A549 (cell line): ENCODE measurements around the gene ZNF483. TPM values are rescaled to one million over a fixed set of nuclear protein-coding genes. Genes with fewer than 3 reads are reported as not detected.

Experiments used
- ATAC-seq, 2 experiments: fragments of 200-7000 bp in 1 of 2; fragments of >200 bp in 1 of 2; cut with Nextera tagmentation in 1 of 2; cut with Tn5 transposase in 1 of 2; 3 replicates each; pipeline versions ENCODE4 v1.8.0 to v1.9.1; 2018 to 2020; ENCODE audit warnings: mild to moderate bottlenecking in 1 of 2, moderate library complexity in 1 of 2
- CTCF ChIA-PET: fragments of 300-600 bp; sonication (Branson Sonifier 250); formaldehyde crosslinking; extraction: SDS; loops from one replicate; lab custom pipeline; 2021; ENCODE audit warnings: antibody characterized with exemption, inconsistent platforms; lab: Yijun Ruan, JAX
- POLR2A ChIA-PET: fragments of 350-600 bp; formaldehyde crosslinking; extraction: SDS; loops from one replicate; lab custom pipeline; 2021; ENCODE audit warnings: antibody characterized with exemption, inconsistent platforms; lab: Yijun Ruan, JAX
- DNase-seq, 2 experiments: peaks; one replicate each; pipeline versions ENCODE4 v3.0.0 to v3.0.0-alpha.2; 2011 to 2016; ENCODE audit warnings: low read depth in 1 of 2, low spot score in 1 of 2
- FAIRE-seq: peaks from 2 replicates; lab custom pipeline; 2011; peaks lifted over from hg19 to GRCh38; lab: Jason Lieb, UNC
- H3K27ac ChIP-seq, 2 experiments: fragments of >200 bp; sonication (Bioruptor Twin); formaldehyde crosslinking; 3 replicates each; pipeline ENCODE4 v1.5.1; 2016 to 2017
- H3K4me1 ChIP-seq: fragments of >200 bp; sonication (Bioruptor Twin); formaldehyde crosslinking; 3 replicates; pipeline ENCODE4 v1.6.1; 2016
- H3K4me2 ChIP-seq: fragments of >200 bp; sonication (Bioruptor Twin); formaldehyde crosslinking; 3 replicates; pipeline ENCODE4 v1.6.1; 2016
- H3K4me3 ChIP-seq: fragments of >200 bp; sonication (Bioruptor Twin); formaldehyde crosslinking; 3 replicates; pipeline ENCODE4 v1.5.1; 2016
- H3K9me3 ChIP-seq: fragments of >200 bp; sonication (Bioruptor Twin); formaldehyde crosslinking; 3 replicates; pipeline ENCODE4 v1.6.1; 2016
- CBX2 ChIP-seq: fragments of 200-600 bp; sonication (generic); IDR thresholded peaks from 2 replicates; pipeline ENCODE4 v1.6.1; 2016; ENCODE audit warnings: low read depth, mild to moderate bottlenecking, borderline replicate concordance
- EHF ChIP-seq: fragments of 250-450 bp; sonication (Bioruptor Pico); IDR thresholded peaks from 2 replicates; pipeline ENCODE4 v1.5.0; 2020; ENCODE audit warnings: mild to moderate bottlenecking
- ESRRA ChIP-seq: fragments of 150-350 bp; IDR thresholded peaks from 2 replicates; pipeline ENCODE4 v1.6.1; 2014; ENCODE audit warnings: mild to moderate bottlenecking, low read length, borderline replicate concordance
- FOSL2 ChIP-seq, 2 experiments: fragments of 450-650 bp in 1 of 2; fragments of >200 bp in 1 of 2; sonication (Bioruptor Twin) in 1 of 2; formaldehyde crosslinking; IDR thresholded peaks; 2 replicates each; pipeline versions ENCODE4 v1.5.0 to v1.6.1; 2016 to 2020; ENCODE audit warnings: mild to moderate bottlenecking in 1 of 2, moderate library complexity in 1 of 2
- HOXA7 ChIP-seq: fragments of 250-450 bp; sonication (Bioruptor Pico); IDR thresholded peaks from 2 replicates; pipeline ENCODE4 v1.5.0; 2020; ENCODE audit warnings: mild to moderate bottlenecking, moderate library complexity
- HOXB5 ChIP-seq: fragments of 250-450 bp; sonication (Bioruptor Pico); IDR thresholded peaks from 2 replicates; pipeline ENCODE4 v1.5.0; 2020; ENCODE audit warnings: mild to moderate bottlenecking, moderate library complexity
- JUN ChIP-seq, 2 experiments: fragments of >200 bp; sonication (Bioruptor Twin); formaldehyde crosslinking; IDR thresholded peaks; 2 replicates in 1 of 2; 3 replicates in 1 of 2; pipeline ENCODE4 v1.6.1; 2016 to 2017
- JUNB ChIP-seq: fragments of >200 bp; sonication (Bioruptor Twin); formaldehyde crosslinking; IDR thresholded peaks from 2 replicates; pipeline ENCODE4 v1.6.1; 2016
- NFE2L2 ChIP-seq: fragments of 150-350 bp; conservative IDR thresholded peaks from 2 replicates; pipeline ENCODE4 v1.6.1; 2014; ENCODE audit warnings: low read length
- NPAS2 ChIP-seq: fragments of 250-450 bp; sonication (Bioruptor Pico); IDR thresholded peaks from 2 replicates; pipeline ENCODE4 v1.8.0; 2022; ENCODE audit warnings: mild to moderate bottlenecking, moderate library complexity, borderline replicate concordance
- NR3C1 ChIP-seq: fragments of >200 bp; sonication (Bioruptor Twin); formaldehyde crosslinking; IDR thresholded peaks from 3 replicates; pipeline ENCODE4 v1.6.1; 2017
- PHF8 ChIP-seq: fragments of 200-600 bp; sonication (generic); IDR thresholded peaks from 2 replicates; pipeline ENCODE4 v1.6.1; 2016; ENCODE audit warnings: low read depth, mild to moderate bottlenecking, antibody characterized with exemption, moderate library complexity, borderline replicate concordance
- POLR2AphosphoS2 ChIP-seq: conservative IDR thresholded peaks from 2 replicates; pipeline ENCODE4 v1.6.1; 2012; ENCODE audit warnings: low read length, improper control_type of control experiment, inconsistent platforms
- RAD21 ChIP-seq, 2 experiments: fragments of >200 bp in 1 of 2; sonication (Bioruptor Twin) in 1 of 2; formaldehyde crosslinking in 1 of 2; IDR thresholded peaks in 1 of 2; conservative IDR thresholded peaks in 1 of 2; 2 replicates in 1 of 2; 3 replicates in 1 of 2; pipeline ENCODE4 v1.6.1; 2012 to 2018; ENCODE audit warnings: inconsistent platforms in 1 of 2
- RCOR1 ChIP-seq: fragments of 150-350 bp; IDR thresholded peaks from 2 replicates; pipeline ENCODE4 v1.6.1; 2014; ENCODE audit warnings: antibody characterized with exemption, low read length, low read depth
- RFX5 ChIP-seq: fragments of 450-650 bp; IDR thresholded peaks from 2 replicates; pipeline ENCODE4 v1.7.1; 2014; ENCODE audit warnings: antibody characterized with exemption, mild to moderate bottlenecking, moderate library complexity
- SMC3 ChIP-seq: fragments of >200 bp; sonication (Bioruptor Twin); formaldehyde crosslinking; IDR thresholded peaks from 3 replicates; pipeline ENCODE4 v1.6.1; 2018; ENCODE audit warnings: inconsistent platforms
- SREBF2 ChIP-seq: fragments of 450-650 bp; IDR thresholded peaks from 2 replicates; pipeline ENCODE4 v1.6.1; 2014; ENCODE audit warnings: mild to moderate bottlenecking, moderate library complexity
- whole genome bisulfite sequencing: methylation state at CpG from one replicate; pipeline ENCODE4 v1.1.6; 2017; ENCODE audit errors: missing lambda C conversion rate; 5-methylcytosine and 5-hydroxymethylcytosine counted together
- polyA plus RNA-seq, 4 experiments: library from polyadenylated mRNA; depleted of rRNA in 3 of 4; stranded (reverse); fragments of >200 nt; fragmentation: RNase III in 1 of 4; extraction: RNeasy Plus Mini Kit Qiagen cat#74134 plus additional on column Dnase treatment in 1 of 4; gene quantifications; 2 replicates in 3 of 4; 3 replicates in 1 of 4; pipeline ENCODE4 v1.2.3, GENCODE V29; 2011 to 2017
- TF ChIP-seq, protein P1 (sequence below): IDR thresholded peaks from 2 replicates; pipeline ENCODE4 v1.6.1; 2012; ENCODE audit warnings: low read depth, borderline replicate concordance
- TF ChIP-seq, protein P2 (sequence below): fragments of 250-450 bp; sonication (Bioruptor Pico); IDR thresholded peaks from 2 replicates; pipeline ENCODE4 v1.5.0; 2020; ENCODE audit warnings: low read depth, mild to moderate bottlenecking, moderate library complexity

ZNF483 gene
- polyA plus RNA-seq, 2 of the 4 experiments (the other 2 are of a cell fraction) = 1.0 to 2.8 TPM

- H3K9me3 ChIP-seq = no peaks in the 10 kb centered on the region
- H3K4me3 ChIP-seq = no peak overlapping the region
- 73% methylated on average over 5 of the region's 5 CpGs for WGBS
- DNase-seq = no peak
- no peak for ATAC-seq
- H3K4me1 ChIP-seq = peaks cover 28% of the 10 kb centered on the region
- no peak for FAIRE-seq
- TF ChIP-seq RCOR1 = no peak
- no peak for TF ChIP-seq NPAS2 (CRISPR knock-in tag)
- no peak for TF ChIP-seq PHF8
- TF ChIP-seq CBX2 = no peak
- no peak for TF ChIP-seq JUNB
- no peak for TF ChIP-seq NFE2L2
- TF ChIP-seq SREBF2 = no peak
- no peak for TF ChIP-seq HOXA7 (CRISPR knock-in tag)
- TF ChIP-seq, protein P1, sequence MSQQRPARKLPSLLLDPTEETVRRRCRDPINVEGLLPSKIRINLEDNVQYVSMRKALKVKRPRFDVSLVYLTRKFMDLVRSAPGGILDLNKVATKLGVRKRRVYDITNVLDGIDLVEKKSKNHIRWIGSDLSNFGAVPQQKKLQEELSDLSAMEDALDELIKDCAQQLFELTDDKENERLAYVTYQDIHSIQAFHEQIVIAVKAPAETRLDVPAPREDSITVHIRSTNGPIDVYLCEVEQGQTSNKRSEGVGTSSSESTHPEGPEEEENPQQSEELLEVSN = no peak
- TF ChIP-seq ESRRA = no peak
- no peak for TF ChIP-seq RFX5
- no peak for TF ChIP-seq POLR2AphosphoS2
- no peak for TF ChIP-seq JUN (IDR thresholded peaks at IDR 0.05)
- TF ChIP-seq, protein P2, sequence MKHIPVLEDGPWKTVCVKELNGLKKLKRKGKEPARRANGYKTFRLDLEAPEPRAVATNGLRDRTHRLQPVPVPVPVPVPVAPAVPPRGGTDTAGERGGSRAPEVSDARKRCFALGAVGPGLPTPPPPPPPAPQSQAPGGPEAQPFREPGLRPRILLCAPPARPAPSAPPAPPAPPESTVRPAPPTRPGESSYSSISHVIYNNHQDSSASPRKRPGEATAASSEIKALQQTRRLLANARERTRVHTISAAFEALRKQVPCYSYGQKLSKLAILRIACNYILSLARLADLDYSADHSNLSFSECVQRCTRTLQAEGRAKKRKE (CRISPR knock-in tag) = no peak
- TF ChIP-seq SMC3 = no peak
- ChIA-PET POLR2A (interaction anchor here (0.6 kb wide), 1 partner anchor 21 kb away, joined by 4 read pairs; the partner anchor contains the start of gene DNAJC25), CTCF (interaction anchor here (0.8 to 1.4 kb wide), 5 partner anchors 12 to 82 kb away, joined by 3 to 5 read pairs (median 3); no protein-coding TSS in a partner anchor)
- peak overlapping the region in 1 of 2 experiments; percentile 10; a peak in 2 of 6 replicates for H3K27ac ChIP-seq
- H3K4me2 ChIP-seq = no peak overlapping the region
Measured at GRCh38 chr9:111610149-111610548, 85.2 kb downstream of the ZNF483 start.

- Histone ChIP-seq H3K9me3 (no peaks in the 10 kb centered on the region), H3K27ac (peak overlapping the region in 1 of 2 experiments; percentile 10; a peak in 2 of 6 replicates), H3K4me1 (peaks cover 21% of the 10 kb centered on the region), H3K4me2 (no peak overlapping the region), H3K4me3 (no peak overlapping the region)
- 83% methylated on average over 7 of the region's 7 CpGs for WGBS
- ChIA-PET POLR2A (interaction anchor here (0.6 kb wide), 1 partner anchor 20 kb away, joined by 4 read pairs; the partner anchor contains the start of gene DNAJC25), CTCF (interaction anchor here (0.7 to 1.4 kb wide), 7 partner anchors 10 to 621 kb away, joined by 3 to 7 read pairs (median 3); no protein-coding TSS in a partner anchor)
- ATAC-seq (no peak), DNase-seq (no peak), FAIRE-seq (no peak)
- TF ChIP-seq HOXA7 (CRISPR knock-in tag) (no peak), NR3C1 (no peak), CBX2 (no peak), EHF (CRISPR knock-in tag) (no peak), NPAS2 (CRISPR knock-in tag) (no peak), HOXB5 (no peak)
Measured at GRCh38 chr9:111610845-111611244, 85.9 kb downstream of the ZNF483 start.

GRCh38 chr9:111613436-111614040 lies 88.6 kb downstream of the ZNF483 start:
- DNase-seq (peak in 1 of 2 experiments; percentile 52), FAIRE-seq (no peak), ATAC-seq (peak; percentile 52 to 82; a peak in 4 of 6 replicates)
- CTCF ChIA-PET = interaction anchor here (0.8 to 2.6 kb wide), 8 partner anchors 8 to 79 kb away, joined by 4 to 11 read pairs (median 6); partner anchors contain the start of gene PTGR1
- Histone ChIP-seq H3K4me2 (peak overlapping the region; percentile 54), H3K27ac (peak overlapping the region; percentile 39 to 63), H3K4me1 (peaks cover 13% of the 10 kb centered on the region), H3K9me3 (no peaks in the 10 kb centered on the region), H3K4me3 (no peak overlapping the region)
- peak in 1 of 2 experiments; percentile 33; a peak in 3 of 5 replicates for TF ChIP-seq RAD21 (conservative IDR thresholded peaks at IDR 0.05 in 1 of 2, IDR thresholded peaks at IDR 0.05 in 1 of 2)
- no peak for TF ChIP-seq JUN (IDR thresholded peaks at IDR 0.05)
- no peak for TF ChIP-seq FOSL2 (IDR thresholded peaks at IDR 0.05)
- no peak for TF ChIP-seq FOSL2 (CRISPR knock-in tag; IDR thresholded peaks at IDR 0.05)
- no peak for TF ChIP-seq PHF8
- 41% methylated on average over 4 of the region's 4 CpGs for WGBS
- POLR2A ChIA-PET = interaction anchor here (0.9 to 1.8 kb wide), 3 partner anchors 14 to 18 kb away, joined by 4 to 11 read pairs (median 4); partner anchors contain the start of genes DNAJC25 and PTGR1
